HL-60 (cell line): Measurements from ENCODE around the gene NLRP13.

Experiments used
- POLR2AphosphoS5 ChIP-seq: IDR thresholded peaks from 2 replicates; pipeline ENCODE4 v1.6.1; 2012; ENCODE audit warnings: low read depth
- TF ChIP-seq, protein P1 (sequence below): IDR thresholded peaks from 2 replicates; pipeline ENCODE4 v1.6.1; 2012; ENCODE audit warnings: low read depth; ENCODE audit not compliant: insufficient replicate concordance
- TF ChIP-seq, protein P2 (sequence below): IDR thresholded peaks from one replicate; pipeline ENCODE4 v1.5.1; 2011; ENCODE audit warnings: low read length, control low read depth, inconsistent platforms; ENCODE audit not compliant: insufficient read depth

DNA sequence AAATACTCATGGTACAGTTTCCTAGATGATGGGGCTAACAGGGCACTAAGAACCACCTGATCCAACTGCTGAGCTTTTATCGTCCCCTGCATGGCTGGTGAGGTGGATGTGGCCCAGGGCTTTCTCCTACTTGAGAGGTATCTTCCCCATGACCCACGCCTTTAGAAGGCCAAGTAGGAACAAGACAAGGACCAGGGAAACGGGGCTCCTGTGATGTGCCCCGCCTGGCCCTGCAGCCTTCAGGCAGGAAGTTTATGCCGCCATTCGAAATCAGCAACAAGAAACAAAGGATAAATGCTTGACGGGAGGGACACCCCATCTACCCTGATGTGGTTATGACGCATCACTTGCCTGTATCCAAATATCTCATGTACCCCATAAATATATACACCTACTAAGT lies 4.1 kb downstream of the NLRP13 start:
- TF ChIP-seq, protein P1, sequence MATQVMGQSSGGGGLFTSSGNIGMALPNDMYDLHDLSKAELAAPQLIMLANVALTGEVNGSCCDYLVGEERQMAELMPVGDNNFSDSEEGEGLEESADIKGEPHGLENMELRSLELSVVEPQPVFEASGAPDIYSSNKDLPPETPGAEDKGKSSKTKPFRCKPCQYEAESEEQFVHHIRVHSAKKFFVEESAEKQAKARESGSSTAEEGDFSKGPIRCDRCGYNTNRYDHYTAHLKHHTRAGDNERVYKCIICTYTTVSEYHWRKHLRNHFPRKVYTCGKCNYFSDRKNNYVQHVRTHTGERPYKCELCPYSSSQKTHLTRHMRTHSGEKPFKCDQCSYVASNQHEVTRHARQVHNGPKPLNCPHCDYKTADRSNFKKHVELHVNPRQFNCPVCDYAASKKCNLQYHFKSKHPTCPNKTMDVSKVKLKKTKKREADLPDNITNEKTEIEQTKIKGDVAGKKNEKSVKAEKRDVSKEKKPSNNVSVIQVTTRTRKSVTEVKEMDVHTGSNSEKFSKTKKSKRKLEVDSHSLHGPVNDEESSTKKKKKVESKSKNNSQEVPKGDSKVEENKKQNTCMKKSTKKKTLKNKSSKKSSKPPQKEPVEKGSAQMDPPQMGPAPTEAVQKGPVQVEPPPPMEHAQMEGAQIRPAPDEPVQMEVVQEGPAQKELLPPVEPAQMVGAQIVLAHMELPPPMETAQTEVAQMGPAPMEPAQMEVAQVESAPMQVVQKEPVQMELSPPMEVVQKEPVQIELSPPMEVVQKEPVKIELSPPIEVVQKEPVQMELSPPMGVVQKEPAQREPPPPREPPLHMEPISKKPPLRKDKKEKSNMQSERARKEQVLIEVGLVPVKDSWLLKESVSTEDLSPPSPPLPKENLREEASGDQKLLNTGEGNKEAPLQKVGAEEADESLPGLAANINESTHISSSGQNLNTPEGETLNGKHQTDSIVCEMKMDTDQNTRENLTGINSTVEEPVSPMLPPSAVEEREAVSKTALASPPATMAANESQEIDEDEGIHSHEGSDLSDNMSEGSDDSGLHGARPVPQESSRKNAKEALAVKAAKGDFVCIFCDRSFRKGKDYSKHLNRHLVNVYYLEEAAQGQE = no peak
- TF ChIP-seq POLR2AphosphoS5 = no peak
- TF ChIP-seq, protein P2, sequence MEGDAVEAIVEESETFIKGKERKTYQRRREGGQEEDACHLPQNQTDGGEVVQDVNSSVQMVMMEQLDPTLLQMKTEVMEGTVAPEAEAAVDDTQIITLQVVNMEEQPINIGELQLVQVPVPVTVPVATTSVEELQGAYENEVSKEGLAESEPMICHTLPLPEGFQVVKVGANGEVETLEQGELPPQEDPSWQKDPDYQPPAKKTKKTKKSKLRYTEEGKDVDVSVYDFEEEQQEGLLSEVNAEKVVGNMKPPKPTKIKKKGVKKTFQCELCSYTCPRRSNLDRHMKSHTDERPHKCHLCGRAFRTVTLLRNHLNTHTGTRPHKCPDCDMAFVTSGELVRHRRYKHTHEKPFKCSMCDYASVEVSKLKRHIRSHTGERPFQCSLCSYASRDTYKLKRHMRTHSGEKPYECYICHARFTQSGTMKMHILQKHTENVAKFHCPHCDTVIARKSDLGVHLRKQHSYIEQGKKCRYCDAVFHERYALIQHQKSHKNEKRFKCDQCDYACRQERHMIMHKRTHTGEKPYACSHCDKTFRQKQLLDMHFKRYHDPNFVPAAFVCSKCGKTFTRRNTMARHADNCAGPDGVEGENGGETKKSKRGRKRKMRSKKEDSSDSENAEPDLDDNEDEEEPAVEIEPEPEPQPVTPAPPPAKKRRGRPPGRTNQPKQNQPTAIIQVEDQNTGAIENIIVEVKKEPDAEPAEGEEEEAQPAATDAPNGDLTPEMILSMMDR = no peak
